ENCODE data around the gene EPN2. TPM values are rescaled to one million over a fixed set of nuclear protein-coding genes. Genes with fewer than 3 reads are reported as not detected.
A peak's percentile ranks its signal among the peaks of the same experiment; 100 is the strongest.

The EPN2 gene
- total RNA-seq, 1 donor from 2014 or later, result 53.9 TPM

- Mint-ChIP-seq H3K9me3 (peaks cover 6% of the 10 kb centered on the region), H3K4me3 (no peak overlapping the region), H3K36me3 (peaks cover 29% of the 10 kb centered on the region), H3K27me3 (no peaks in the 10 kb centered on the region), H3K4me1 (ENCODE audit: unreplicated experiment) (peaks cover 10% of the 10 kb centered on the region), H3K27ac (no peak overlapping the region)
- no peak for DNase-seq (ENCODE audit: extremely low spot score, unreplicated experiment)
- no peak for TF ChIP-seq CTCF (conservative IDR thresholded peaks at IDR 0.05)
These were observed 92.0 kb downstream of the EPN2 start for GRCh38 chr17:19329136-19329535.

- Mint-ChIP-seq H3K27me3 (no peaks in the 10 kb centered on the region), H3K9me3 (peaks cover 6% of the 10 kb centered on the region), H3K27ac (no peak overlapping the region), H3K36me3 (peaks cover 25% of the 10 kb centered on the region), H3K4me3 (no peak overlapping the region), H3K4me1 (ENCODE audit: unreplicated experiment) (peaks cover 10% of the 10 kb centered on the region)
- no peak for DNase-seq (ENCODE audit: extremely low spot score, unreplicated experiment)
- no peak for TF ChIP-seq CTCF (conservative IDR thresholded peaks at IDR 0.05)
These were observed 92.7 kb downstream of the EPN2 start for GRCh38 chr17:19329839-19330238.

- no peak for TF ChIP-seq CTCF (conservative IDR thresholded peaks at IDR 0.05)
- DNase-seq (ENCODE audit: extremely low spot score, unreplicated experiment), result no peak
- H3K27me3 Mint-ChIP-seq, result no peaks in the 10 kb centered on the region
These were observed 93.1 kb downstream of the EPN2 start for GRCh38 chr17:19330271-19330670.

GRCh38 chr17:19331134-19331533 is 94.0 kb downstream of the EPN2 start:
- H3K9me3 Mint-ChIP-seq, result no peaks in the 10 kb centered on the region
- DNase-seq (ENCODE audit: extremely low spot score, unreplicated experiment), result no peak
- H3K36me3 Mint-ChIP-seq, result peaks cover 21% of the 10 kb centered on the region
- TF ChIP-seq CTCF (conservative IDR thresholded peaks at IDR 0.05), result no peak
- H3K27me3 Mint-ChIP-seq, result no peaks in the 10 kb centered on the region
- H3K4me1 Mint-ChIP-seq (ENCODE audit: unreplicated experiment), result peaks cover 10% of the 10 kb centered on the region
- peak overlapping the region; percentile 40 for H3K27ac Mint-ChIP-seq
- H3K4me3 Mint-ChIP-seq, result no peak overlapping the region

More at GRCh38 chr17:19330271-19330670, 93.1 kb downstream of the EPN2 start:
- Mint-ChIP-seq H3K27ac (no peak overlapping the region), H3K36me3 (peaks cover 20% of the 10 kb centered on the region), H3K4me1 (ENCODE audit: unreplicated experiment) (peaks cover 10% of the 10 kb centered on the region), H3K9me3 (peaks cover 2% of the 10 kb centered on the region), H3K4me3 (no peak overlapping the region)

GRCh38 chr17:19331543-19332245 is 94.5 kb downstream of the EPN2 start:
- H3K27ac Mint-ChIP-seq, result peak overlapping the region; percentile 53
- H3K27me3 Mint-ChIP-seq, result no peaks in the 10 kb centered on the region
- no peak overlapping the region for H3K4me3 Mint-ChIP-seq
- DNase-seq (ENCODE audit: extremely low spot score, unreplicated experiment), result no peak
- no peak for TF ChIP-seq CTCF (conservative IDR thresholded peaks at IDR 0.05)
- H3K36me3 Mint-ChIP-seq, result peaks cover 20% of the 10 kb centered on the region
- H3K9me3 Mint-ChIP-seq, result no peaks in the 10 kb centered on the region
- H3K4me1 Mint-ChIP-seq (ENCODE audit: unreplicated experiment), result peaks cover 10% of the 10 kb centered on the region
